ENCODE results near the gene YWHAG. TPM values are rescaled to one million over a fixed set of nuclear protein-coding genes. Genes with fewer than 3 reads are reported as not detected.
"Not testable (repeated sequence)": the region's sequence is repeated elsewhere in the genome, so short reads cannot be mapped to it uniquely, and the experiment has no call there.

YWHAG gene
- total RNA-seq = 10 to 100 TPM; 27.7 to 98.3 (median 39.6) TPM
- 1 to 10 TPM; 1.4 to 1.6 TPM for polyA plus RNA-seq
- total RNA-seq = 50.3 reads per million, percentile 71 among the genes with 10 or more reads in this experiment

- Mint-ChIP-seq H3K4me3 (peak within 1 kb of the TSS; percentile 87 to 99 (median 96)), H3K4me1 (peaks cover 28 to 44% (median 40%) of the 10 kb centered on the region in 7 donors), H3K27ac (peak within 1 kb of the TSS; percentile 90 to 99 (median 96)), H3K27me3 (no peaks in the 10 kb centered on the region), H3K36me3 (peaks cover 4 to 20% (median 14%) of the 10 kb centered on the region in 5 donors), H3K9me3 (no peaks in the 10 kb centered on the region)
- ChIA-PET POLR2A (interaction anchor here (0.6 to 4.2 kb wide), 10 partner anchors 9 to 997 kb away, joined by 3 to 57 read pairs (median 4); partner anchors contain the start of gene HSPB1), CTCF (interaction anchor here (0.8 to 2.3 kb wide), 4 partner anchors 41 to 363 kb away, joined by 3 to 15 read pairs (median 4); no protein-coding TSS in a partner anchor)
- intact Hi-C loops (cut with micrococcal nuclease) = loop anchor here (1.0 to 5.0 kb wide), 13 partner anchors 35 to 1701 kb away; partner anchors contain the start of genes GTF2I (in 2 of the 2), RHBDD2 (in 2 of the 2), CCDC146 (in 1 of the 2) and HIP1 (in 1 of the 2)
- peak in 6 of 9 donors; percentile 79 to 90 (median 86) for DNase-seq
- peaks cover 0 to 14% (median 0%) of the 10 kb centered on the region in 3 experiments for H3K36me3 ChIP-seq (ENCODE audit: control insufficient read depth in 2 of 3, insufficient read depth in 3 of 3, low read length in 3 of 3)
- peak within 1 kb of the TSS; percentile 92 for H3K27ac ChIP-seq (ENCODE audit: low read depth, low read length)
- no peaks in the 10 kb centered on the region for H3K9me3 ChIP-seq (ENCODE audit: control insufficient read depth in 2 of 3, low read length in 3 of 3)
- H3K27me3 ChIP-seq (ENCODE audit: control insufficient read depth in 2 of 2, insufficient read depth in 2 of 2, low read length in 2 of 2) = no peaks in the 10 kb centered on the region
- peaks cover 4 to 31% of the 10 kb centered on the region in 2 donors for H3K4me1 ChIP-seq (ENCODE audit: control insufficient read depth in 2 of 2, insufficient read depth in 2 of 2, low read length in 2 of 2)
- peak within 1 kb of the TSS; percentile 72 for H3K4me3 ChIP-seq (ENCODE audit: low read length)
- ATAC-seq = peak; percentile 89
These were observed at the start of gene YWHAG for GRCh38 chr7:76358481-76359110. YWHAG (minus strand) TSS chr7:76358991; CDS start chr7:76358808, 183 bp downstream.

- H3K36me3 ChIP-seq (ENCODE audit: control insufficient read depth in 2 of 3, insufficient read depth in 3 of 3, low read length in 3 of 3) = no peaks in the 10 kb centered on the region
- H3K9me3 Mint-ChIP-seq = no peaks in the 10 kb centered on the region
- peak overlapping the region in 1 of 9 donors; percentile 4 for H3K27ac Mint-ChIP-seq
- no peak overlapping the region for H3K4me3 ChIP-seq (ENCODE audit: low read length)
- H3K27me3 Mint-ChIP-seq = no peaks in the 10 kb centered on the region
- ATAC-seq (no peak), DNase-seq (no peak)
- ChIA-PET CTCF (no interaction called here), POLR2A (interaction anchor here (0.7 to 0.8 kb wide), 2 partner anchors 19 to 85 kb away, joined by 3 read pairs; no protein-coding TSS in a partner anchor)
- H3K36me3 Mint-ChIP-seq = peaks cover 0 to 9% (median 0%) of the 10 kb centered on the region in 5 donors
- H3K4me1 ChIP-seq (ENCODE audit: control insufficient read depth in 2 of 2, insufficient read depth in 2 of 2, low read length in 2 of 2) = no peaks in the 10 kb centered on the region
- no peaks in the 10 kb centered on the region for H3K27me3 ChIP-seq (ENCODE audit: control insufficient read depth in 2 of 2, insufficient read depth in 2 of 2, low read length in 2 of 2)
- H3K4me1 Mint-ChIP-seq = peaks cover 4 to 12% (median 5%) of the 10 kb centered on the region in 7 donors
- intact Hi-C loops (cut with micrococcal nuclease) = no loop called here
- no peaks in the 10 kb centered on the region for H3K9me3 ChIP-seq (ENCODE audit: control insufficient read depth in 2 of 3, low read length in 3 of 3)
- no peak overlapping the region for H3K4me3 Mint-ChIP-seq
- H3K27ac ChIP-seq (ENCODE audit: low read depth, low read length) = no peak overlapping the region
These were observed 49.4 kb upstream of the YWHAG start for GRCh38 chr7:76408121-76408560.

DNA sequence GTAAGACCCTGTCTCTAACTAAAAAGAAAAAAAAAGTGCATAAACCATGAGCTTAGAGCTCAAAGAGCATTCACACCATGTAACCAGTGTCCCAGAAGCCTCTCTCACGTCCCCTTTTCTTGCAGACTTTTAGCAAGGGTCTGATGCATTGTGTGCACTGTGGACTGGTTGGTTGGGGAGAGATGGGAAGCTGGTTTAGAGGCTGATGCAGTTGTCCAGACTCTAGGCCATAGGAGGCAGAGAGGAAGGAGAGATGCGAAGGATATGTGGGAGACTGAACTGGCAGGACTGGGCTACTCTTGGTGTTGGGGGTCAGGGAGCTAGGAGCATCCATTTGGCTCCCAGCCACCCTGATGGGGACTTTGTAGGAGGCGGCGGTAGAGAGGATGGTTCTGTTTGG is 48.9 kb upstream of the YWHAG start:
- Mint-ChIP-seq H3K36me3 (peaks cover 0 to 9% (median 0%) of the 10 kb centered on the region in 5 donors), H3K27me3 (no peaks in the 10 kb centered on the region), H3K27ac (peak overlapping the region in 1 of 9 donors; percentile 4), H3K4me3 (no peak overlapping the region), H3K4me1 (peaks cover 4 to 12% (median 5%) of the 10 kb centered on the region in 7 donors), H3K9me3 (no peaks in the 10 kb centered on the region)
- H3K9me3 ChIP-seq (ENCODE audit: control insufficient read depth in 2 of 3, low read length in 3 of 3) = no peaks in the 10 kb centered on the region
- H3K36me3 ChIP-seq (ENCODE audit: control insufficient read depth in 2 of 3, insufficient read depth in 3 of 3, low read length in 3 of 3) = no peaks in the 10 kb centered on the region
- H3K4me1 ChIP-seq (ENCODE audit: control insufficient read depth in 2 of 2, insufficient read depth in 2 of 2, low read length in 2 of 2) = no peaks in the 10 kb centered on the region
- ATAC-seq (no peak), DNase-seq (no peak)
- no peak overlapping the region for H3K4me3 ChIP-seq (ENCODE audit: low read length)
- intact Hi-C loops (cut with micrococcal nuclease) = no loop called here
- no peak overlapping the region for H3K27ac ChIP-seq (ENCODE audit: low read depth, low read length)
- CTCF ChIA-PET = no interaction called here
- POLR2A ChIA-PET = interaction anchor here (0.7 to 0.8 kb wide), 2 partner anchors 19 to 85 kb away, joined by 3 read pairs; no protein-coding TSS in a partner anchor
- no peaks in the 10 kb centered on the region for H3K27me3 ChIP-seq (ENCODE audit: control insufficient read depth in 2 of 2, insufficient read depth in 2 of 2, low read length in 2 of 2)

- H3K9me3 Mint-ChIP-seq = no peaks in the 10 kb centered on the region
- H3K4me1 ChIP-seq (ENCODE audit: control insufficient read depth in 2 of 2, insufficient read depth in 2 of 2, low read length in 2 of 2) = no peaks in the 10 kb centered on the region
- peak overlapping the region in 2 of 9 donors; percentile 13 to 51 for H3K27ac Mint-ChIP-seq
- ATAC-seq (no peak), DNase-seq (no peak)
- no peak overlapping the region for H3K4me3 Mint-ChIP-seq
- no peak overlapping the region for H3K27ac ChIP-seq (ENCODE audit: low read depth, low read length)
- no peaks in the 10 kb centered on the region for H3K36me3 ChIP-seq (ENCODE audit: control insufficient read depth in 2 of 3, insufficient read depth in 3 of 3, low read length in 3 of 3)
- H3K27me3 Mint-ChIP-seq = no peaks in the 10 kb centered on the region
- H3K4me3 ChIP-seq (ENCODE audit: low read length) = no peak overlapping the region
- intact Hi-C loops (cut with micrococcal nuclease) = no loop called here
- peaks cover 4 to 11% (median 5%) of the 10 kb centered on the region in 7 donors for H3K4me1 Mint-ChIP-seq
- ChIA-PET CTCF (no interaction called here), POLR2A (no interaction called here)
- peaks cover 0 to 5% (median 0%) of the 10 kb centered on the region in 5 donors for H3K36me3 Mint-ChIP-seq
- no peaks in the 10 kb centered on the region for H3K27me3 ChIP-seq (ENCODE audit: control insufficient read depth in 2 of 2, insufficient read depth in 2 of 2, low read length in 2 of 2)
- no peaks in the 10 kb centered on the region for H3K9me3 ChIP-seq (ENCODE audit: control insufficient read depth in 2 of 3, low read length in 3 of 3)
These were observed 46.9 kb upstream of the YWHAG start for GRCh38 chr7:76405738-76406137.

- intact Hi-C loops (cut with micrococcal nuclease) = no loop called here
- no peak for DNase-seq
- Histone ChIP-seq H3K9me3 (ENCODE audit: control insufficient read depth in 2 of 3, low read length in 3 of 3) (no peaks in the 10 kb centered on the region), H3K4me1 (ENCODE audit: control insufficient read depth in 2 of 2, insufficient read depth in 2 of 2, low read length in 2 of 2) (no peaks in the 10 kb centered on the region), H3K27ac (ENCODE audit: low read depth, low read length) (no peak overlapping the region), H3K27me3 (ENCODE audit: control insufficient read depth in 2 of 2, insufficient read depth in 2 of 2, low read length in 2 of 2) (no peaks in the 10 kb centered on the region), H3K36me3 (ENCODE audit: control insufficient read depth in 2 of 3, insufficient read depth in 3 of 3, low read length in 3 of 3) (no peaks in the 10 kb centered on the region), H3K4me3 (ENCODE audit: low read length) (no peak overlapping the region)
- H3K36me3 Mint-ChIP-seq = peaks cover 0 to 5% (median 0%) of the 10 kb centered on the region in 5 donors
- H3K4me3 Mint-ChIP-seq = peak overlapping the region in 2 of 10 donors; percentile 18 to 30
- no peaks in the 10 kb centered on the region for H3K27me3 Mint-ChIP-seq
- peaks cover 4 to 11% (median 5%) of the 10 kb centered on the region in 7 donors for H3K4me1 Mint-ChIP-seq
- ChIA-PET CTCF (interaction anchor here (0.8 kb wide), 1 partner anchor 70 kb away, joined by 3 read pairs; no protein-coding TSS in a partner anchor), POLR2A (no interaction called here)
- H3K9me3 Mint-ChIP-seq = no peaks in the 10 kb centered on the region
- no peak overlapping the region for H3K27ac Mint-ChIP-seq
- peak; percentile 61 for ATAC-seq
These were observed 45.1 kb upstream of the YWHAG start for GRCh38 chr7:76403780-76404494.

DNA sequence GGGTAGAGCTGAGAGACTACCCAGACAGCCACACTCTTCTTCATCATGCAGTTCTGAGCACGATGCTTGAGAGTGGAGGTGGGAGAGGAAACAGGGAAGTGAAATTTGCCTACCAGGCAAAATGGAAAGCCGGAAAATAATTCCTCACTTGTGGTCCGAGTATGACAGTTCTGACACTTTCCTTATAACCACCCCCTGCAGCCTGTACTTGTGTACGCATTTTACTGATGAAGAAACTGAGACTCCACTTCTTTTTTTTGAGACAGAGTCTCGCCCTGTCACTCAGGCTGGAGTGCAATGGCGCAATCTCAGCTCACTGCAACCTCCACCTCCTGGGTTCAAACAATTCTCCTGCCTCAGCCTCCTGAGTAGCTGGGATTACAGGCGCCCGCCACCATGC is 44.3 kb upstream of the YWHAG start:
- POLR2A ChIA-PET; H3K9me3 ChIP-seq (ENCODE audit: control insufficient read depth in 2 of 3, low read length in 3 of 3); H3K27me3 Mint-ChIP-seq; H3K36me3 ChIP-seq (ENCODE audit: control insufficient read depth in 2 of 3, insufficient read depth in 3 of 3, low read length in 3 of 3); intact Hi-C loops (cut with micrococcal nuclease); ATAC-seq; H3K4me1 ChIP-seq (ENCODE audit: control insufficient read depth in 2 of 2, insufficient read depth in 2 of 2, low read length in 2 of 2); H3K9me3 Mint-ChIP-seq; H3K27me3 ChIP-seq (ENCODE audit: control insufficient read depth in 2 of 2, insufficient read depth in 2 of 2, low read length in 2 of 2); H3K4me3 ChIP-seq (ENCODE audit: low read length); H3K27ac Mint-ChIP-seq; H3K27ac ChIP-seq (ENCODE audit: low read depth, low read length); CTCF ChIA-PET; DNase-seq; H3K36me3 Mint-ChIP-seq; H3K4me3 Mint-ChIP-seq: not testable (repeated sequence)
- H3K4me1 Mint-ChIP-seq = peaks cover 8 to 18% (median 11%) of the 10 kb centered on the region in 7 donors

All from naive thymus-derived CD4-positive, alpha-beta T cell (primary cell).